Endodermal cell (in vitro differentiated cells): Measurements from ENCODE around the gene LRCH4. TPM values are rescaled to one million over a fixed set of nuclear protein-coding genes. Genes with fewer than 3 reads are reported as not detected.

Source experiments
- DNase-seq: peaks from one replicate; pipeline ENCODE4 v3.0.0-alpha.2; 2017
- H3K27ac ChIP-seq: 2 replicates; pipeline ENCODE4 v1.5.1; 2013; ENCODE audit warnings: mild to moderate bottlenecking, low read depth, low read length, moderate library complexity
- H3K27me3 ChIP-seq: 2 replicates; pipeline ENCODE4 v1.6.1; 2013; ENCODE audit warnings: mild to moderate bottlenecking, low read length, moderate library complexity; ENCODE audit not compliant: insufficient read depth, control insufficient read depth, poor library complexity, severe bottlenecking
- H3K36me3 ChIP-seq: 2 replicates; pipeline ENCODE4 v1.7.0; 2013; ENCODE audit warnings: mild to moderate bottlenecking, low read length, moderate library complexity; ENCODE audit not compliant: control insufficient read depth, insufficient read depth
- H3K4me1 ChIP-seq: one replicate; pipeline ENCODE4 v1.7.0; 2013; ENCODE audit warnings: low read length; ENCODE audit not compliant: control insufficient read depth, insufficient read depth
- H3K4me3 ChIP-seq: 2 replicates; pipeline ENCODE4 v1.5.1; 2013; ENCODE audit warnings: mild to moderate bottlenecking, low read length, moderate library complexity
- H3K9ac ChIP-seq: 2 replicates; pipeline ENCODE4 v1.6.1; 2013; ENCODE audit warnings: mild to moderate bottlenecking, low read length, moderate library complexity; ENCODE audit not compliant: poor library complexity, severe bottlenecking; ENCODE audit errors: extremely low read depth
- H3K9me3 ChIP-seq: 2 replicates; pipeline ENCODE4 v1.6.1; 2013; ENCODE audit warnings: mild to moderate bottlenecking, low read length, moderate library complexity; ENCODE audit not compliant: control insufficient read depth
- H3K27ac Mint-ChIP-seq: 2 replicates; pipeline ENCODE4 v1.8.0; 2020; ENCODE audit warnings: mixed read lengths
- H3K27me3 Mint-ChIP-seq: 2 replicates; pipeline ENCODE4 v1.8.0; 2021; ENCODE audit warnings: mild to moderate bottlenecking, mixed read lengths; ENCODE audit not compliant: insufficient read depth
- H3K36me3 Mint-ChIP-seq: 2 replicates; pipeline ENCODE4 v1.8.0; 2020; ENCODE audit warnings: low read depth, mixed read lengths
- H3K4me1 Mint-ChIP-seq: 2 replicates; pipeline ENCODE4 v1.8.0; 2020; ENCODE audit warnings: mixed read lengths
- H3K4me3 Mint-ChIP-seq: 2 replicates; pipeline ENCODE4 v1.8.0; 2020; ENCODE audit warnings: mild to moderate bottlenecking, moderate library complexity, mixed read lengths
- H3K9me3 Mint-ChIP-seq: 2 replicates; pipeline ENCODE4 v1.8.0; 2020; ENCODE audit warnings: mild to moderate bottlenecking, mixed read lengths
- WGBS, 2 experiments: methylation state at CpG; one replicate each; pipeline versions ENCODE4 v1.1.5 to v1.1.7; 2013; ENCODE audit warnings: missing lambda C conversion rate in 2 of 2, mixed read lengths in 1 of 2; ENCODE audit not compliant: insufficient coverage in 1 of 2, insufficient read length in 1 of 2; 5-methylcytosine and 5-hydroxymethylcytosine counted together
- total RNA-seq, 2 donors: library from RNA; stranded (reverse); fragmentation: NEBNext Ultra II Directional in 1 of 2; extraction: Animal tissue kit (Norgen Biotek cat#: 25700) in 1 of 2; gene quantifications; 2 replicates in 1 of 2; 3 replicates in 1 of 2; pipeline ENCODE4 v1.2.1, GENCODE V29; 2021
- TF ChIP-seq, protein P1 (sequence below): fragments of 200-600 bp; sonication (generic); conservative IDR thresholded peaks from 2 replicates; pipeline ENCODE4 v1.5.0; 2021; ENCODE audit warnings: antibody characterized with exemption, mild to moderate bottlenecking

Gene LRCH4
- total RNA-seq, 2 donors from 2014 or later = 49.4 to 56.0 TPM

GRCh38 chr7:100606313-100606712, 20.4 kb upstream of the LRCH4 start:
- H3K27ac Mint-ChIP-seq = no peak overlapping the region
- peaks cover 21% of the 10 kb centered on the region for H3K4me1 Mint-ChIP-seq
- no peak overlapping the region for H3K9ac ChIP-seq
- H3K27me3 ChIP-seq = peaks cover 18% of the 10 kb centered on the region
- H3K4me3 ChIP-seq = no peak overlapping the region
- H3K27me3 Mint-ChIP-seq = peaks cover 28% of the 10 kb centered on the region
- no peaks in the 10 kb centered on the region for H3K9me3 ChIP-seq
- H3K27ac ChIP-seq = no peak overlapping the region
- H3K36me3 Mint-ChIP-seq = no peaks in the 10 kb centered on the region
- 87 to 89% methylated on average over 11 to 12 of the region's 12 CpGs for WGBS, 2 experiments
- TF ChIP-seq, protein P1, sequence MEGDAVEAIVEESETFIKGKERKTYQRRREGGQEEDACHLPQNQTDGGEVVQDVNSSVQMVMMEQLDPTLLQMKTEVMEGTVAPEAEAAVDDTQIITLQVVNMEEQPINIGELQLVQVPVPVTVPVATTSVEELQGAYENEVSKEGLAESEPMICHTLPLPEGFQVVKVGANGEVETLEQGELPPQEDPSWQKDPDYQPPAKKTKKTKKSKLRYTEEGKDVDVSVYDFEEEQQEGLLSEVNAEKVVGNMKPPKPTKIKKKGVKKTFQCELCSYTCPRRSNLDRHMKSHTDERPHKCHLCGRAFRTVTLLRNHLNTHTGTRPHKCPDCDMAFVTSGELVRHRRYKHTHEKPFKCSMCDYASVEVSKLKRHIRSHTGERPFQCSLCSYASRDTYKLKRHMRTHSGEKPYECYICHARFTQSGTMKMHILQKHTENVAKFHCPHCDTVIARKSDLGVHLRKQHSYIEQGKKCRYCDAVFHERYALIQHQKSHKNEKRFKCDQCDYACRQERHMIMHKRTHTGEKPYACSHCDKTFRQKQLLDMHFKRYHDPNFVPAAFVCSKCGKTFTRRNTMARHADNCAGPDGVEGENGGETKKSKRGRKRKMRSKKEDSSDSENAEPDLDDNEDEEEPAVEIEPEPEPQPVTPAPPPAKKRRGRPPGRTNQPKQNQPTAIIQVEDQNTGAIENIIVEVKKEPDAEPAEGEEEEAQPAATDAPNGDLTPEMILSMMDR = no peak
- no peak for DNase-seq
- peak overlapping the region; percentile 62 for H3K4me3 Mint-ChIP-seq
- no peaks in the 10 kb centered on the region for H3K36me3 ChIP-seq
- peaks cover 5% of the 10 kb centered on the region for H3K4me1 ChIP-seq
- no peaks in the 10 kb centered on the region for H3K9me3 Mint-ChIP-seq

- no peak overlapping the region for H3K27ac ChIP-seq
- no peaks in the 10 kb centered on the region for H3K36me3 Mint-ChIP-seq
- no peak overlapping the region for H3K27ac Mint-ChIP-seq
- no peaks in the 10 kb centered on the region for H3K9me3 ChIP-seq
- DNase-seq = peak; percentile 85
- peak overlapping the region; percentile 78 for H3K4me3 ChIP-seq
- H3K27me3 Mint-ChIP-seq = peaks cover 28% of the 10 kb centered on the region
- no peak overlapping the region for H3K9ac ChIP-seq
- H3K4me1 Mint-ChIP-seq = peaks cover 19% of the 10 kb centered on the region
- 3 to 4% methylated on average over 42 to 68 of the region's 68 CpGs for WGBS, 2 experiments
- H3K4me1 ChIP-seq = peaks cover 5% of the 10 kb centered on the region
- H3K9me3 Mint-ChIP-seq = no peaks in the 10 kb centered on the region
- TF ChIP-seq, protein P1 = no peak
- H3K27me3 ChIP-seq = peaks cover 18% of the 10 kb centered on the region
- no peaks in the 10 kb centered on the region for H3K36me3 ChIP-seq
- peak overlapping the region; percentile 62 for H3K4me3 Mint-ChIP-seq
Measured at GRCh38 chr7:100604976-100605911, 19.3 kb upstream of the LRCH4 start.

DNA sequence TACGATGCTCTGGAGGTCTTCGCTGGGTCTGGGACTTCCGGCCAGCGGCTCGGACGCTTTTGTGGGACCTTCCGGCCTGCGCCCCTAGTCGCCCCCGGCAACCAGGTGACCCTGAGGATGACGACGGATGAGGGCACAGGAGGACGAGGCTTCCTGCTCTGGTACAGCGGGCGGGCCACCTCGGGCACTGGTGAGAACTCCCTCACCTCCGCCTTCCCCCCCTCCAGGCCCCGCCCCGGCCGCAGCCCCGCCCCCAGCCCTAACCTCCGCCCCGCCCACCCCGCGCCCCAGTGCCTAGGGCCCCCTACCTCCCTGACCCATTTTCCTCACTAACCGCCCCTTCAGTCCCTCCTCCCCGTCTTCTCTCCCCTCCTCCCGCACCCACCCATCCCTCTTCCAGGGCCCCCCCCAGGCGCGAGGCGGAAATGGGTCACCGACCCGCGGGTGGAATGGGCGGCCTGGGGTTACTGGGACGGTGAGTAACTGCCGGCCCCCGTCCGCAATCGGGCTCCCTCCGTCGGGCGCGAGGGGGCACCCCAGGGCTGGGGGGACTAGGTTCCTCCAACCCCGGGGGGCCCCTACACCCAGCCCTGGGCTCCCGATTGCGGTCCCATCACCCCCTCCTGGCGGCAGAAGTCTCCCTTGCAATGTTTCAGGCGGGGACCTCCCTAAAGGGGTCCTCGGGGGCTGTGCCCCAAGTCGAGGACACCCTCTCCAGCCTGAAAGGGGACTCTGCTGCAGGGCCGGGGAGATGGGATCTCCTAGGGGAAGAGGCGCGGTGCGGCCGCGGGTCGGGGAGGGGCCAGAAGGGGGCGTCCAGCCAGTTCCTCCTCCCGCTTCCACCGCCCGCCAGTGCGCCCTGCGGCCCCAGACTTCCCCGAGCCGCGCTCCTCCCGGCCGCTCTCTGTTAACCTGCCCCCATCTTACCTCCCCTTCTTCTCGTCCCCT, 18.4 kb upstream of the LRCH4 start:
- no peaks in the 10 kb centered on the region for H3K36me3 Mint-ChIP-seq
- H3K9me3 Mint-ChIP-seq = no peaks in the 10 kb centered on the region
- Histone ChIP-seq H3K4me1 (peaks cover 5% of the 10 kb centered on the region), H3K27me3 (peaks cover 18% of the 10 kb centered on the region), H3K9me3 (no peaks in the 10 kb centered on the region), H3K9ac (no peak overlapping the region), H3K27ac (no peak overlapping the region), H3K4me3 (peak overlapping the region; percentile 78), H3K36me3 (no peaks in the 10 kb centered on the region)
- DNase-seq = peak; percentile 93
- peaks cover 19% of the 10 kb centered on the region for H3K4me1 Mint-ChIP-seq
- H3K4me3 Mint-ChIP-seq = peak overlapping the region; percentile 62
- 1 to 2% methylated on average over 12 to 61 of the region's 70 CpGs for WGBS, 2 experiments
- TF ChIP-seq, protein P1 = peak; percentile 66
- peak overlapping the region; percentile 84 for H3K27ac Mint-ChIP-seq
- H3K27me3 Mint-ChIP-seq = peaks cover 31% of the 10 kb centered on the region
